Muscle layer of duodenum (tissue), 2 donors: ENCODE measurements around the gene KIAA1958.

ENCODE experiments used
- H3K27ac ChIP-seq: one replicate; pipeline ENCODE4 v1.7.0; 2013; ENCODE audit warnings: mild to moderate bottlenecking, low read length
- H3K27me3 ChIP-seq: one replicate; pipeline ENCODE4 v1.7.0; 2013; ENCODE audit warnings: low read depth, mild to moderate bottlenecking, control low read depth, low read length
- H3K36me3 ChIP-seq, 2 donors: one replicate each; pipeline ENCODE4 v1.7.0; 2013; ENCODE audit warnings: low read length in 2 of 2, control low read depth in 1 of 2, mild to moderate bottlenecking in 1 of 2; ENCODE audit not compliant: insufficient read depth in 2 of 2, control insufficient read depth in 1 of 2
- H3K4me1 ChIP-seq, 2 donors: one replicate each; pipeline ENCODE4 v1.7.0; 2013; ENCODE audit warnings: low read length in 2 of 2, mild to moderate bottlenecking in 2 of 2, control low read depth in 1 of 2, moderate library complexity in 1 of 2; ENCODE audit not compliant: insufficient read depth in 2 of 2, control insufficient read depth in 1 of 2
- H3K4me3 ChIP-seq, 2 donors: one replicate each; pipeline ENCODE4 v1.7.0; 2013; ENCODE audit warnings: low read length in 2 of 2, low read depth in 1 of 2, mild to moderate bottlenecking in 1 of 2
- H3K9me3 ChIP-seq, 2 donors: one replicate each; pipeline ENCODE4 v1.7.0; 2013; ENCODE audit warnings: low read length in 2 of 2, control low read depth in 1 of 2, mild to moderate bottlenecking in 1 of 2; ENCODE audit not compliant: control insufficient read depth in 1 of 2
- donor health status: healthy.

Gene KIAA1958

GRCh38 chr9:112556497-112557442 is 70.1 kb downstream of the KIAA1958 start:
- Histone ChIP-seq H3K27ac (no peak overlapping the region), H3K27me3 (no peaks in the 10 kb centered on the region), H3K4me3 (no peak overlapping the region), H3K9me3 (no peaks in the 10 kb centered on the region), H3K4me1 (no peaks in the 10 kb centered on the region), H3K36me3 (no peaks in the 10 kb centered on the region)

DNA sequence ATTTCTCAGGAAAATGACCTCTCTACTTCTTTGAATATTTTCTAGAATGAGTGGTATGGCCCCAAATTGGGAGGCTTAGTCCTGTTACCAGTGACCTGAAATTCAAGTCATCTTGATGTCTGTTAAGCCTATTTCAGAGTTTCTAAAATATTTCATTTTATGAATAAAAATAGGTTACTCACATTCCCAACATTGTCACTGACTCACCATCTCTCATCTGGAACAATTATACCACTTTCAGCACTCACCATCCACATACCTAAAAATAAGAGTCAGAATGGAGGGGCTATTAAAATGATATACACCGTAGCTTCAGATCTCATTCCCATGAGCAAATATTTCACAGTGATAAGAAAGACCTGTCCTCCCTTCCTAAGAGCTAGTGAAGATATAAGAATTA is 71.8 kb downstream of the KIAA1958 start:
- no peak overlapping the region for H3K4me3 ChIP-seq
- no peaks in the 10 kb centered on the region for H3K4me1 ChIP-seq
- no peaks in the 10 kb centered on the region for H3K36me3 ChIP-seq
- no peaks in the 10 kb centered on the region for H3K27me3 ChIP-seq
- no peaks in the 10 kb centered on the region for H3K9me3 ChIP-seq
- H3K27ac ChIP-seq = no peak overlapping the region

DNA sequence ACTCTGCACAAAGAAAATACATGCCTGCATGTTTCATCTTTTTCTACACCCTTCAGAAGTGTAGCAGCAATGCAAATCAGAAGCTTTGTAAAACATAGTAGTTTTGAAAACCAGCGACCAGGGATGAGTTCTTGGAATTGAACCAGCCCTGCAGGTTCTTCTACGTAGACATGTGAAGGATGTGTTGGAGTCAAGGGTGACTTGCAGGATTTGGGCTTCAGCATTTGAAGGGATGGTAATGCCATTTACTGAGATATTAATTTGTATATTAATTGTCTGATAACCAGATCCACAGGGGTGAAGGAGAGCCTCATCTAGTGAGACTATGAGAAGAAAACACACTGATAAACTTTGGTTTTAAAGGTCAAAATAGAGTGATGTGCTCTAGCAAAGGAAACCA is 72.4 kb downstream of the KIAA1958 start:
- no peaks in the 10 kb centered on the region for H3K27me3 ChIP-seq
- no peaks in the 10 kb centered on the region for H3K36me3 ChIP-seq
- no peak overlapping the region for H3K4me3 ChIP-seq
- H3K9me3 ChIP-seq = no peaks in the 10 kb centered on the region
- no peaks in the 10 kb centered on the region for H3K4me1 ChIP-seq
- no peak overlapping the region for H3K27ac ChIP-seq

GRCh38 chr9:112559629-112560413 is 73.2 kb downstream of the KIAA1958 start:
- no peak overlapping the region for H3K27ac ChIP-seq
- no peaks in the 10 kb centered on the region for H3K36me3 ChIP-seq
- H3K27me3 ChIP-seq = no peaks in the 10 kb centered on the region
- no peaks in the 10 kb centered on the region for H3K4me1 ChIP-seq
- no peak overlapping the region for H3K4me3 ChIP-seq
- H3K9me3 ChIP-seq = no peaks in the 10 kb centered on the region

GRCh38 chr9:112562235-112562958 is 75.8 kb downstream of the KIAA1958 start:
- no peaks in the 10 kb centered on the region for H3K27me3 ChIP-seq
- no peaks in the 10 kb centered on the region for H3K36me3 ChIP-seq
- no peaks in the 10 kb centered on the region for H3K9me3 ChIP-seq
- H3K27ac ChIP-seq = no peak overlapping the region
- H3K4me1 ChIP-seq = no peaks in the 10 kb centered on the region
- H3K4me3 ChIP-seq = no peak overlapping the region

- H3K4me3 ChIP-seq = no peak overlapping the region
- H3K27ac ChIP-seq = no peak overlapping the region
- H3K36me3 ChIP-seq = no peaks in the 10 kb centered on the region
- no peaks in the 10 kb centered on the region for H3K4me1 ChIP-seq
- H3K9me3 ChIP-seq = no peaks in the 10 kb centered on the region
- H3K27me3 ChIP-seq = no peaks in the 10 kb centered on the region
Measured at GRCh38 chr9:112569186-112569585, 82.6 kb downstream of the KIAA1958 start.

DNA sequence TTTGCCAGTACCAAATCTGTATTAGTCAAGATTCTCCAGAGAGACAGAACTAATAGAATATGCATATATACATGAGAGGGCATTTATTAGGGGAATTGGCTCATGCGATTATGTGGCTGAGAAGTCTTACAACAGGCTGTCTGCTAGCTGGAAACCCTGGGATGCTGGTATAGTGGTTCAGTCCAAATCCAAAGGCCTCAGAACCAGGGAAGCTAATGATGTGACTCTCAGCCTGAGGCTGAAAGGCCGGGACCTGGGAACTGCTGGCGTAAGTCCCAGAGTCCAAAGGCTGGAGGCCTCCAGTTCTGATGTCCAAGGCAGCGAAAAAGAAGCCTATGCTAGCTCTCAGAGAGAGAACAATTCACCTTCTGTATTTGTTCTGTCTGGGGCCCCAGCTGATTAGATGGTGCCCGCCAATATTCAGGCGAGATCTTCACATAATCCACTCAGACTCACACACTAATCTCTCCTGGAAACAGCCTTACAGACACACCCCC is 84.1 kb downstream of the KIAA1958 start:
- Histone ChIP-seq H3K27me3 (no peaks in the 10 kb centered on the region), H3K4me1 (no peaks in the 10 kb centered on the region), H3K9me3 (no peaks in the 10 kb centered on the region), H3K27ac (no peak overlapping the region), H3K36me3 (no peaks in the 10 kb centered on the region), H3K4me3 (no peak overlapping the region)

GRCh38 chr9:112571624-112572355 is 85.2 kb downstream of the KIAA1958 start:
- no peak overlapping the region for H3K27ac ChIP-seq
- no peak overlapping the region for H3K4me3 ChIP-seq
- H3K9me3 ChIP-seq = no peaks in the 10 kb centered on the region
- no peaks in the 10 kb centered on the region for H3K36me3 ChIP-seq
- no peaks in the 10 kb centered on the region for H3K4me1 ChIP-seq
- H3K27me3 ChIP-seq = no peaks in the 10 kb centered on the region

- Histone ChIP-seq H3K27me3 (no peaks in the 10 kb centered on the region), H3K27ac (no peak overlapping the region), H3K36me3 (no peaks in the 10 kb centered on the region), H3K4me1 (no peaks in the 10 kb centered on the region), H3K9me3 (no peaks in the 10 kb centered on the region), H3K4me3 (no peak overlapping the region)
Measured at GRCh38 chr9:112572416-112572815, 85.8 kb downstream of the KIAA1958 start.

DNA sequence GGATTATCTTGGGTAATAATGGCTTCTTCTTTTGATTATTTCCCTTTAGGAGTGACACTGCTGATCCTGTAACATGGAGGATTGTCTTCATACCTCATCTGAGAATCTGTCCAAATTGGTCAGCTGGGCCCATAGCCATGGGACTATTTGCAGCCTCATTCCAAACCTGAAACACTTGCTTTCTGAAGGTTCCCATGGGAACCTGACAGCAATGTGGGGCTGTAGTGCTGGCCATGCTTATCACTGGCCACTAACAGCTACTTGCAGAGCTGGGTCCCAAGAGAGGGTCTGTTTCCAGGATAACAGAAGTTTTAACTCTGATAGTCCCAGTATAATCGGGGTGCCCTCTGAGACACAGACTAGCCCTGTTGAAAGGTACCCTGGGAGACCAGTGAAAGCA is 87.4 kb downstream of the KIAA1958 start:
- H3K9me3 ChIP-seq = no peaks in the 10 kb centered on the region
- H3K27me3 ChIP-seq = no peaks in the 10 kb centered on the region
- no peak overlapping the region for H3K4me3 ChIP-seq
- H3K36me3 ChIP-seq = no peaks in the 10 kb centered on the region
- H3K4me1 ChIP-seq = no peaks in the 10 kb centered on the region
- no peak overlapping the region for H3K27ac ChIP-seq
